Large intestine (tissue), 3 donors: Measurements from ENCODE around the gene ECM2. TPM values are rescaled to one million over a fixed set of nuclear protein-coding genes. Genes with fewer than 3 reads are reported as not detected.
A peak's percentile ranks its signal among the peaks of the same experiment; 100 is the strongest.

Experiments
- DNase-seq, 2 donors: peaks; one replicate each; pipeline versions ENCODE4 v3.0.0 to v3.0.0-alpha.2; 2013
- H3K27ac ChIP-seq: one replicate; pipeline ENCODE4 v1.5.1; 2013; ENCODE audit warnings: low read length
- H3K27me3 ChIP-seq: 2 replicates; pipeline ENCODE4 v1.6.1; 2013; ENCODE audit warnings: low read length; ENCODE audit not compliant: control insufficient read depth, insufficient read depth
- H3K36me3 ChIP-seq: 2 replicates; pipeline ENCODE4 v1.6.1; 2013; ENCODE audit warnings: low read length; ENCODE audit not compliant: control insufficient read depth, insufficient read depth
- H3K4me1 ChIP-seq: one replicate; pipeline ENCODE4 v1.6.1; 2013; ENCODE audit warnings: low read length; ENCODE audit not compliant: control insufficient read depth, insufficient read depth
- H3K4me3 ChIP-seq: one replicate; pipeline ENCODE4 v1.5.1; 2013; ENCODE audit warnings: low read length
- H3K9me3 ChIP-seq: one replicate; pipeline ENCODE4 v1.6.1; 2013; ENCODE audit warnings: mild to moderate bottlenecking, low read depth, low read length, moderate library complexity; ENCODE audit not compliant: control insufficient read depth
- WGBS: methylation state at CpG from one replicate; pipeline ENCODE4 v1.1.5; 2013; ENCODE audit warnings: low lambda C conversion rate; ENCODE audit not compliant: insufficient coverage; 5-methylcytosine and 5-hydroxymethylcytosine counted together
- polyA plus RNA-seq: library from polyadenylated mRNA; unstranded; fragments of 120-200 nt; gene quantifications from one replicate; pipeline ENCODE4 v1.2.1, GENCODE V29; 2013

Gene ECM2
- polyA plus RNA-seq, 1 donor = 9.8 TPM

- 100% methylated on average over 1 of the region's 4 CpGs for WGBS
- no peaks in the 10 kb centered on the region for H3K36me3 ChIP-seq
- DNase-seq = peak in 1 of 2 donors; percentile 68
- peaks cover 6% of the 10 kb centered on the region for H3K9me3 ChIP-seq
- H3K27ac ChIP-seq = no peak overlapping the region
- no peaks in the 10 kb centered on the region for H3K27me3 ChIP-seq
- H3K4me3 ChIP-seq = no peak overlapping the region
- peaks cover 6% of the 10 kb centered on the region for H3K4me1 ChIP-seq
Observed at GRCh38 chr9:92527832-92528521, 7.8 kb downstream of the ECM2 start.

- no peak overlapping the region for H3K4me3 ChIP-seq
- H3K4me1 ChIP-seq = peaks cover 7% of the 10 kb centered on the region
- no peak for DNase-seq
- H3K27me3 ChIP-seq = no peaks in the 10 kb centered on the region
- no peak overlapping the region for H3K27ac ChIP-seq
- no peaks in the 10 kb centered on the region for H3K36me3 ChIP-seq
- WGBS = no CpG with 5 or more reads among the region's 2 CpGs
- H3K9me3 ChIP-seq = peaks cover 5% of the 10 kb centered on the region
Observed at GRCh38 chr9:92527291-92527828, 8.4 kb downstream of the ECM2 start.

- DNase-seq = no peak
Observed at GRCh38 chr9:92525306-92525705, 10.5 kb downstream of the ECM2 start.

GRCh38 chr9:92524881-92525280 lies 10.9 kb downstream of the ECM2 start:
- H3K4me3 ChIP-seq = no peak overlapping the region
- no CpG with 5 or more reads among the region's 1 CpG for WGBS

More at GRCh38 chr9:92525306-92525705, 10.5 kb downstream of the ECM2 start:
- peaks cover 7% of the 10 kb centered on the region for H3K4me1 ChIP-seq
- WGBS = no CpG with 5 or more reads among the region's 5 CpGs
- H3K4me3 ChIP-seq = no peak overlapping the region
- no peaks in the 10 kb centered on the region for H3K36me3 ChIP-seq
- H3K27me3 ChIP-seq = no peaks in the 10 kb centered on the region
- H3K9me3 ChIP-seq = no peaks in the 10 kb centered on the region
- H3K27ac ChIP-seq = no peak overlapping the region

GRCh38 chr9:92522983-92523970 lies 12.5 kb downstream of the ECM2 start:
- peak overlapping the region; percentile 32 for H3K27ac ChIP-seq
- 17% methylated on average over 2 of the region's 10 CpGs for WGBS
- no peak overlapping the region for H3K4me3 ChIP-seq
- no peaks in the 10 kb centered on the region for H3K9me3 ChIP-seq
- peaks cover 7% of the 10 kb centered on the region for H3K4me1 ChIP-seq
- no peaks in the 10 kb centered on the region for H3K27me3 ChIP-seq
- no peaks in the 10 kb centered on the region for H3K36me3 ChIP-seq
- DNase-seq = peak in 1 of 2 donors; percentile 41

More at GRCh38 chr9:92524881-92525280, 10.9 kb downstream of the ECM2 start:
- no peaks in the 10 kb centered on the region for H3K9me3 ChIP-seq
- H3K27me3 ChIP-seq = no peaks in the 10 kb centered on the region
- DNase-seq = no peak
- H3K4me1 ChIP-seq = peaks cover 7% of the 10 kb centered on the region
- no peaks in the 10 kb centered on the region for H3K36me3 ChIP-seq
- no peak overlapping the region for H3K27ac ChIP-seq

GRCh38 chr9:92520837-92521236 lies 15.0 kb downstream of the ECM2 start:
- WGBS = 100% methylated on average over 2 of the region's 2 CpGs
- no peak overlapping the region for H3K4me3 ChIP-seq
- no peak overlapping the region for H3K27ac ChIP-seq
- no peaks in the 10 kb centered on the region for H3K27me3 ChIP-seq
- DNase-seq = no peak
- H3K9me3 ChIP-seq = no peaks in the 10 kb centered on the region
- no peaks in the 10 kb centered on the region for H3K36me3 ChIP-seq
- H3K4me1 ChIP-seq = peaks cover 7% of the 10 kb centered on the region

GRCh38 chr9:92518199-92518598 lies 17.6 kb downstream of the ECM2 start:
- Histone ChIP-seq H3K27ac (no peak overlapping the region), H3K36me3 (no peaks in the 10 kb centered on the region), H3K4me3 (no peak overlapping the region), H3K4me1 (peaks cover 6% of the 10 kb centered on the region), H3K27me3 (no peaks in the 10 kb centered on the region), H3K9me3 (no peaks in the 10 kb centered on the region)
- no peak for DNase-seq
- WGBS = no CpG with 5 or more reads among the region's 4 CpGs

- H3K27ac ChIP-seq = no peak overlapping the region
- WGBS = no CpG with 5 or more reads among the region's 3 CpGs
- H3K4me1 ChIP-seq = peaks cover 9% of the 10 kb centered on the region
- no peaks in the 10 kb centered on the region for H3K36me3 ChIP-seq
- no peak overlapping the region for H3K4me3 ChIP-seq
- DNase-seq = no peak
- H3K27me3 ChIP-seq = no peaks in the 10 kb centered on the region
- H3K9me3 ChIP-seq = no peaks in the 10 kb centered on the region
Observed at GRCh38 chr9:92517046-92517445, 18.7 kb downstream of the ECM2 start.

GRCh38 chr9:92516521-92516920 lies 19.3 kb downstream of the ECM2 start:
- Histone ChIP-seq H3K27me3 (no peaks in the 10 kb centered on the region), H3K4me1 (peaks cover 9% of the 10 kb centered on the region), H3K27ac (no peak overlapping the region), H3K4me3 (no peak overlapping the region), H3K36me3 (no peaks in the 10 kb centered on the region), H3K9me3 (no peaks in the 10 kb centered on the region)
- WGBS = 100% methylated on average over 1 of the region's 1 CpG
- no peak for DNase-seq

GRCh38 chr9:92514635-92515034 lies 21.2 kb downstream of the ECM2 start:
- no peak for DNase-seq
- WGBS = no CpG with 5 or more reads among the region's 10 CpGs

More at GRCh38 chr9:92514635-92515034, 21.2 kb downstream of the ECM2 start:
- Histone ChIP-seq H3K27me3 (no peaks in the 10 kb centered on the region), H3K4me3 (no peak overlapping the region), H3K4me1 (peaks cover 9% of the 10 kb centered on the region), H3K36me3 (no peaks in the 10 kb centered on the region), H3K9me3 (no peaks in the 10 kb centered on the region), H3K27ac (no peak overlapping the region)
